ENCODE measurements around the gene PHLDB3. TPM values are rescaled to one million over a fixed set of nuclear protein-coding genes. Genes with fewer than 3 reads are reported as not detected.

Gene PHLDB3
- polyA plus RNA-seq, 2 of the 4 experiments (the other 2 are of a cell fraction): 5.5 to 12.0 TPM

GRCh38 chr19:43505186-43505456 lies 575 bp upstream of the PHLDB3 start (continued):
- TF ChIP-seq NFE2L2 (conservative IDR thresholded peaks at IDR 0.05; ENCODE audit: low read length): no peak
- TF ChIP-seq RAD21 (conservative IDR thresholded peaks at IDR 0.05 in 1 of 2, IDR thresholded peaks at IDR 0.05 in 1 of 2): no peak
- TF ChIP-seq NPAS2 (CRISPR knock-in tag; IDR thresholded peaks at IDR 0.05; ENCODE audit: borderline replicate concordance): no peak
- no peak for TF ChIP-seq TP53 (CRISPR knock-in tag; IDR thresholded peaks at IDR 0.05)
- TF ChIP-seq RFX5 (IDR thresholded peaks at IDR 0.05): no peak

- peak overlapping the region; percentile 68 for H3K4me3 ChIP-seq
- FAIRE-seq (no peak), ATAC-seq (peak; percentile 81 to 93), DNase-seq (ENCODE audit: low read depth in 1 of 2, low spot score in 1 of 2) (peak; percentile 94 to 95)
- peak overlapping the region; percentile 76 to 93 for H3K27ac ChIP-seq
- POLR2A ChIA-PET: interaction anchor here (0.7 to 1.9 kb wide), 10 partner anchors 14 to 166 kb away, joined by 3 to 11 read pairs (median 4); partner anchors contain the start of genes IRGQ, PLAUR and ZNF575
- no peaks in the 10 kb centered on the region for H3K9me3 ChIP-seq
- peaks cover 9% of the 10 kb centered on the region; the same call in 2 of the 3 replicates for H3K4me1 ChIP-seq
- H3K4me2 ChIP-seq: peak overlapping the region; percentile 84
- 4% methylated on average over 53 of the region's 64 CpGs for WGBS (ENCODE audit: missing lambda C conversion rate)
- CTCF ChIA-PET: interaction anchor here (0.7 to 8.9 kb wide), 15 partner anchors 10 to 64 kb away, joined by 3 to 85 read pairs (median 5); partner anchors contain the start of gene ZNF575
- TF ChIP-seq CEBPB (IDR thresholded peaks at IDR 0.05) (no peak), ZFP36 (IDR thresholded peaks at IDR 0.05; ENCODE audit: borderline replicate concordance, partially characterized antibody) (no peak), CHD2 (IDR thresholded peaks at IDR 0.05; ENCODE audit: low read length, partially characterized antibody) (no peak), TFCP2L1 (CRISPR knock-in tag; IDR thresholded peaks at IDR 0.05) (no peak), PBX3 (IDR thresholded peaks at IDR 0.05) (no peak), RNF2 (IDR thresholded peaks at IDR 0.05; ENCODE audit: borderline replicate concordance, low read depth) (no peak), RCOR1 (IDR thresholded peaks at IDR 0.05; ENCODE audit: low read depth, low read length) (no peak), POLR2A (IDR thresholded peaks at IDR 0.05; ENCODE audit: low read length) (no peak; the same call in none of the 2 replicates), ATOH8 (CRISPR knock-in tag; IDR thresholded peaks at IDR 0.05; ENCODE audit: low read depth) (no peak), JUN (IDR thresholded peaks at IDR 0.05) (peak; percentile 12 to 29; a peak in 1 of 5 replicates), PHF8 (IDR thresholded peaks at IDR 0.05; ENCODE audit: borderline replicate concordance, low read depth) (peak; percentile 41), ELK1 (IDR thresholded peaks at IDR 0.05; ENCODE audit: low read depth, low read length) (no peak), RARB (CRISPR knock-in tag; IDR thresholded peaks at IDR 0.05) (no peak), E2F6 (IDR thresholded peaks at IDR 0.05; ENCODE audit: borderline replicate concordance, low read depth) (0 out of 2 replicates have a peak, but pooled peaks have one; percentile 56), ESRRA (IDR thresholded peaks at IDR 0.05; ENCODE audit: borderline replicate concordance, low read length) (no peak), NPAS2 (CRISPR knock-in tag; IDR thresholded peaks at IDR 0.05; ENCODE audit: borderline replicate concordance) (no peak), CTCF (IDR thresholded peaks at IDR 0.05) (peak; percentile 56; the same call in 2 of the 3 replicates), HOXA7 (CRISPR knock-in tag; IDR thresholded peaks at IDR 0.05) (no peak), CBX2 (IDR thresholded peaks at IDR 0.05; ENCODE audit: borderline replicate concordance, low read depth) (no peak), MAFK (IDR thresholded peaks at IDR 0.05; ENCODE audit: partially characterized antibody) (no peak), EHF (CRISPR knock-in tag; IDR thresholded peaks at IDR 0.05) (no peak), MAX (IDR thresholded peaks at IDR 0.05) (peak; percentile 27; the same call in 1 of the 2 replicates), FOSB (CRISPR knock-in tag; IDR thresholded peaks at IDR 0.05) (no peak), ZSCAN20 (CRISPR knock-in tag; IDR thresholded peaks at IDR 0.05) (no peak), NR3C1 (IDR thresholded peaks at IDR 0.05) (no peak), USF2 (IDR thresholded peaks at IDR 0.05) (no peak), RAD21 (conservative IDR thresholded peaks at IDR 0.05 in 1 of 2, IDR thresholded peaks at IDR 0.05 in 1 of 2) (peak; percentile 9 to 46; a peak in 2 of 5 replicates), EHMT2 (IDR thresholded peaks at IDR 0.05; ENCODE audit: low read depth) (no peak), NFE2L2 (conservative IDR thresholded peaks at IDR 0.05; ENCODE audit: low read length) (no peak)
Measured at GRCh38 chr19:43503501-43504425, 783 bp downstream of the PHLDB3 start.
